Suppressor macrophage (primary cell): Measurements from ENCODE around the gene QRICH2.
A peak's percentile ranks its signal among the peaks of the same experiment; 100 is the strongest.
"Not testable (repeated sequence)": the region's sequence is repeated elsewhere in the genome, so short reads cannot be mapped to it uniquely, and the experiment has no call there.

Experiments
- DNase-seq, 4 experiments: peaks; one replicate each; pipeline ENCODE4 v3.0.0-alpha.2; 2020 to 2022

QRICH2 gene

GRCh38 chr17:76277300-76278267 is 30.5 kb downstream of the QRICH2 start:
- no peak for DNase-seq

- no peak for DNase-seq
Measured at GRCh38 chr17:76276461-76277299, 31.4 kb downstream of the QRICH2 start.

- DNase-seq = no peak
Measured at GRCh38 chr17:76276069-76276431, 32.0 kb downstream of the QRICH2 start.

- no peak for DNase-seq
Measured at GRCh38 chr17:76275382-76276068, 32.6 kb downstream of the QRICH2 start.

DNA sequence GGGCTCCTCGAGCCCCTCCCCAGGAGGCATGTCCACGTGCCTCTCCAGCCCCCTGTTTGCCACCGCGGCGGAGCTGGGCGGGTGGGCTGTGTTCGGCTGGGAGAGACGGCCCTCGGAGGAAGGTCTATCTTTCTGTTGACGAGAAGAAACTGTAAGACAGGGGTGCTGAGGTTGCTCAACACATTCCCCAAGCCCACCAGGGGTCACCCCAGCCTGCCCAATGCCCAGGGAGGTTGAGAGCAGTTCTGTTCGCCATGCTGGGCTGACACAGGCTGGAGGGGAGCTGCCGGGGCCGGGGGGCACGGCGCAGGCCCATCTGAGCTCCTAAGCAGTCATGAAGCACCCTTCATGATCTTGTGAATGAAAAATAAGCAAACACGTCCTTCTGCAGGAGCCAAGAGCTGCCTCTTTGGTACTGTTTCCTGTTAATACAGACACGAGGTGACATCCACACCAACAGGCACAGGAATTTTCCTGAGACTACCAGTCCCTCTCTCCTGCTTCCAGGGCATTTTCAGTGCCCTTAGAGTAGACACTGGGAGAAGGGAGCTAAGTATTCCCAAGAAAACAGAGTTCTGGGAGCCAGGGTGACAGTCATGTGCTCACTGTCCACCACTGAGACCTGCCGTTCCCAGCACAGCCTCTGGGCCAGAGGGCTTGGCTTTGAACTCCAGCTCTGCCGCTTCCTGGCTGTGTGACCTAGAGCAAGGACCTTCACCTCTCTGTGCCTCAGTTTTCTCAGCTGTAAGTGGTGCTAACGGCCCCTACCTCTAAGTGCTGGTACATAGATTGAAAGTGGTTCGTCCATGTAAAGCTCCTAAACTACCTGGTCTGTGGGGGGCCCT is 33.7 kb downstream of the QRICH2 start:
- DNase-seq = no peak

GRCh38 chr17:76273445-76274111 is 34.5 kb downstream of the QRICH2 start:
- no peak for DNase-seq

- peak; percentile 75 to 85 (median 84) for DNase-seq
Measured at GRCh38 chr17:76272541-76273444, 35.3 kb downstream of the QRICH2 start.

GRCh38 chr17:76271669-76272540 is 36.2 kb downstream of the QRICH2 start:
- peak in 1 of 4 experiments; percentile 24 for DNase-seq

DNA sequence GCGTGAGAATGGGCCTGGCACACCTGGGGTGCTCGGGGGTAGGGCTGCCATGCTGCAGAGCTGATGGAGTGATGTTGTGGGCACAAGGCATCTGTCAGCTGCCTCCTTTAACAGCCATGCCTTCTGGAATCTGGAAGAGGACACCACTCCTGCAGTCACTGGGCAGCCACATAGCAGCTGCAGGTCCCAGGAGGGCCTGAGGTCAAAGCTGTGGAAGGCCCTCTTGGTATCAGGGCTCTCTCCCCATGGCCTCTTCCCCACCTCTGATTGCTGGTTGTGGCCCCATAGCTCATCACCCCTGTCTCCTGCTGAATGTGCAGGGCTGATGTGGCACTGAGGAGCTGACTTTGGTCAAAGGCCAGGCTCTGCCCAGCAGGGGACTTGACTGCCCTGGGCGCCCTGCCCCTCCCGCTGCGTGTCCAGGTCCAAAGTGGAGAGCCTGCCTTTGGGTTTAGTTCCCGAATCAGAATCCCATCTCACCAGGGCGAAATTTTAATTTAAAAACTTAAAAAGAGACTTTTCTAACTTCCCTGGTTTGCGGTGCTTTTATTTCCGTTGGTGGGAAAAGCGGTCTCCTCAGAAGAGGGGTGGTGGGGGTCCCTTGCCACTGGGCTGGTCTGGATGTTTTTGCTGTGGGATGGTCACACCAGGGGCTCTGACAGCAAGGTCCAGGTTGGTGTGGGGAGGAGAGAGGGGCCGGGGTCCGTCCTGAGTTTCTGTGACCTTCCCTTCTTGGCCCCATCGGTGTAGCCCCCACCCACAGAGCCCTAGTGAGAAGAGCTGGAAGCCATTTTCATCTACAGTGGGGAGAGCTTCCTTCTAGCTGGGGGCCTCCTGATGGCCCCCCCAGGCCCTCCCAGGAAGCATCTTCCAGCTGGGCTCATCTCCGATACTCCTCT is 37.1 kb downstream of the QRICH2 start:
- DNase-seq = no peak

DNA sequence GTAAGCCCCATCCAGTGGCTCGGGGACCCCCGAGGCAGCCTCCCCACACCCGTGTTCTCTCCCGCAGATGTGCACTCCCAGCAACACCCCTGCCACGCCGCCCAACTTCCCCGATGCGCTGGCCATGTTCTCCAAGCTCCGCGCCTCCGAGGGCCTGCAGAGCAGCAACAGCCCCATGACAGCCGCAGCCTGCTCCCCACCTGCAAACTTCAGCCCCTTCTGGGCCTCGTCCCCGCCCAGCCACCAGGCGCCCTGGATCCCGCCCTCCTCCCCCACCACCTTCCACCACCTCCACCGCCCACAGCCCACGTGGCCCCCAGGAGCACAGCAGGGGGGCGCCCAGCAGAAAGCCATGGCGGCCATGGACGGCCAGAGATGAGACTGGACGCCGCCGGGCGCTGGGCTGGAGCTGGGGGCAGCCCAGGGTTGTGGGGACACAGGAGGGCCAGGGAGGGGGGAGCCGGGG is 37.9 kb downstream of the QRICH2 start:
- no peak for DNase-seq

GRCh38 chr17:76268991-76269981 is 38.8 kb downstream of the QRICH2 start:
- DNase-seq = no peak

DNA sequence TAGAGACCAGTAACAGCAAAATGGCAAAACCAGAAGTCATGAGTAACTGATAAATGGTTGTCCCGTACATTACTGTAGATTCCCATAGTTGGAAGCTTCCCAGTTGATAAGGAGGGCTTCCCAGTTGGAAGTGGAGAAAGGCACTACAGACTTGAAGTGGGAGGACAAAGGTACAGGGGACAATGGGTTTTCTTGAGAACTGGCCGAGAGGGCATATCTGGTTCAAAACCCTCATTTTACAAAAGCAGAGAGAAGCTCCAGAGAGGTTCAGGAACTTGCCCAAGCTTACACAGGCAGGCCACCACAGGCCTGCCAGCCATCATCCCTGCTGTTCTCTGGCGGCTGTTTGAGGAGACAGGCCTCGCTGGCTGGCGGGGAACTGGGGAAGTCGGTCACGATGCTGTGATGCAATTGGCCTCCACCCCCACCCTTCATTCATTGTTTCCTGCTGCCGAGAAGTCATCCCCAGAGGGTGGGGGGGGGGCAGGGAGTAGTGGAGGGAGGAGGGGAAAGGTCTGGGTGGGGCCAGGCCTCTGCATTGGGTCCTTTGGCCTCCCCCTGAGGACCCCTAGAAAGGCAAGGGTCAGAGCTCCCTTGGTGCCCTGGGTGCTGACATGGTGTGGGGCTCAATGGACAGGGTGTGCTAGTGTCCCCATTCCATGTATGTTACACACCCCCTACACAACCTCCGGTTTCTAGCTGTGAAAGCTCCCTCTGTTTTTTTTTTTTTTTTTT is 39.9 kb downstream of the QRICH2 start:
- DNase-seq = peak; percentile 92 to 96 (median 95)

DNA sequence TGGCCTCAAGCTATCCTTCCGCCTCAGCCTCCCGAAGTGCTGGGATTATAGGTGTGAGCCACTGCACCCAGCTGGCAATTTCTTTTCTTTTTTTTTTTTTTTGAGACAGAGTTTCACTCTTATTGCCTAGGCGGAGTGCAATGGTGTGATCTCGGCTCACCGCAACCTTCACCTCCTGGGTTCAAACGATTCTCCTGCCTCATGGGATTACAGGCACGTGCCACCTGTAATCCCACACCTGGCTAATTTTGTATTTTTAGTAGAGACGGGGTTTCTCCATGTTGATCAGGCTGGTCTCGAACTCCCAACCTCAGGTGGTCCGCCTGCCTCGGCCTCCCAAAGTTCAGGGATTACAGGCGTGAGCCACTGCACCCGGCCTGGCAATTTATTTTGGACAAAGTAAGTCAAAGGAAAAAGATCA is 40.5 kb downstream of the QRICH2 start:
- not testable (repeated sequence) for DNase-seq

GRCh38 chr17:76267051-76267576 is 41.0 kb downstream of the QRICH2 start:
- DNase-seq = no peak

DNA sequence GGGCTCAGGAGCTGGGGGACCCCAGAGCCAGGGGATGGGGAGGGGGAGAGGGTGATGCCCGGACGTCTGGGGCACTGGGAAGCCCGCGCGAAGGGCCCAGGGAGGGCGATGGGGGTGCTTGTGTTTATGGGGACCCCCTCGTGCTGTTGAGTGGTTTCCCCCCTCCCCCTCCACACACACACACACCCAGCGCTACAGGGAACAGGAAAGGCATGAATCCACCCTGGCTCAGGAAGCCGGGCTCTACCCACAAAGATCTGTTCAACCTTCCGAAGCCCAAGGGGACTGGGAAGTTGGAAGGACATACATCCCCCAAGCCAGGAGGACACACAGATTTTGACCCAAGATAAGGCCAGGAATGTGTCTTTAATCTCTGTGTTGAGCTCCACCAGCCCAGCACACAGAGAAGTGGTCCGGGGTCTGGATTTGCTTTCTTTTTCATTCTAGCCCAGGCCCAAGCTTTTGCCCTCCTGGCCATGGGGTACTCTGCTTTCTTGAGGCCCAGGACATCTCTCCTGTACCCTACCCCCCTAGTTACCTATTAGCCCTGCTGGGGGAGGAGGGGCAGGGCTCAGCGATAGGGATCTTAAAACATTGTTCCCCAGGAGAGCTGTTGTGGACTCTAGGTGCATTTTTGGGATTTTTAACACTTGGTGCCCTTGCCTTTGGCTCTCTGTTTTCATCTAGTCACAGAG is 41.7 kb downstream of the QRICH2 start:
- DNase-seq = peak; percentile 47 to 61 (median 56)
